ENCODE data around the gene XPNPEP3. TPM values are rescaled to one million over a fixed set of nuclear protein-coding genes. Genes with fewer than 3 reads are reported as not detected.

The XPNPEP3 gene
- total and polyA plus RNA-seq, 4 donors, result 5.1 to 24.1 (median 10.4) TPM

GRCh38 chr22:40853333-40853732, 3.6 kb upstream of the XPNPEP3 start:
- Histone ChIP-seq H3K4me3 (no peak overlapping the region), H3K9me3 (ENCODE audit: control insufficient read depth in 4 of 4, insufficient read depth in 3 of 4, low read length in 3 of 4) (no peaks in the 10 kb centered on the region), H3K27ac (ENCODE audit: low read depth in 1 of 2, low read length in 1 of 2) (no peak overlapping the region), H3K9ac (ENCODE audit: insufficient read depth in 1 of 2, low read length in 2 of 2) (peak overlapping the region in 1 of 2 donors; percentile 34), H3K4me1 (ENCODE audit: control insufficient read depth in 5 of 5, insufficient read depth in 5 of 5, low read length in 5 of 5) (peaks cover 7 to 42% (median 11%) of the 10 kb centered on the region in 5 donors), H3K36me3 (ENCODE audit: control insufficient read depth in 4 of 4, insufficient read depth in 4 of 4, low read length in 4 of 4) (peaks cover 0 to 12% (median 3%) of the 10 kb centered on the region in 4 donors), H3K27me3 (ENCODE audit: control insufficient read depth in 3 of 3, insufficient read depth in 3 of 3, low read length in 2 of 3) (no peaks in the 10 kb centered on the region)
- TF ChIP-seq CTCF (IDR thresholded peaks at IDR 0.05; ENCODE audit: control extremely low read depth, extremely low read depth), result no peak
- ATAC-seq (ENCODE audit: insufficient read depth, low FRiP score) (no peak), DNase-seq (no peak)
- 67 to 79% methylated on average over 1 of the region's 1 CpG for WGBS, 2 donors

GRCh38 chr22:40853961-40854360, 3.0 kb upstream of the XPNPEP3 start:
- Histone ChIP-seq H3K4me3 (no peak overlapping the region), H3K36me3 (ENCODE audit: control insufficient read depth in 4 of 4, insufficient read depth in 4 of 4, low read length in 4 of 4) (peaks cover 0 to 9% (median 2%) of the 10 kb centered on the region in 4 donors), H3K9me3 (ENCODE audit: control insufficient read depth in 4 of 4, insufficient read depth in 3 of 4, low read length in 3 of 4) (no peaks in the 10 kb centered on the region), H3K27ac (ENCODE audit: low read depth in 1 of 2, low read length in 1 of 2) (no peak overlapping the region), H3K27me3 (ENCODE audit: control insufficient read depth in 3 of 3, insufficient read depth in 3 of 3, low read length in 2 of 3) (no peaks in the 10 kb centered on the region), H3K4me1 (ENCODE audit: control insufficient read depth in 5 of 5, insufficient read depth in 5 of 5, low read length in 5 of 5) (peaks cover 7 to 42% (median 13%) of the 10 kb centered on the region in 5 donors), H3K9ac (ENCODE audit: insufficient read depth in 1 of 2, low read length in 2 of 2) (peak overlapping the region; percentile 34 to 94)
- no peak for TF ChIP-seq CTCF (IDR thresholded peaks at IDR 0.05; ENCODE audit: control extremely low read depth, extremely low read depth)
- no peak for ATAC-seq (ENCODE audit: insufficient read depth, low FRiP score)
- WGBS, 2 donors, result 46 to 71% methylated on average over 3 of the region's 3 CpGs
- no peak for DNase-seq

DNA sequence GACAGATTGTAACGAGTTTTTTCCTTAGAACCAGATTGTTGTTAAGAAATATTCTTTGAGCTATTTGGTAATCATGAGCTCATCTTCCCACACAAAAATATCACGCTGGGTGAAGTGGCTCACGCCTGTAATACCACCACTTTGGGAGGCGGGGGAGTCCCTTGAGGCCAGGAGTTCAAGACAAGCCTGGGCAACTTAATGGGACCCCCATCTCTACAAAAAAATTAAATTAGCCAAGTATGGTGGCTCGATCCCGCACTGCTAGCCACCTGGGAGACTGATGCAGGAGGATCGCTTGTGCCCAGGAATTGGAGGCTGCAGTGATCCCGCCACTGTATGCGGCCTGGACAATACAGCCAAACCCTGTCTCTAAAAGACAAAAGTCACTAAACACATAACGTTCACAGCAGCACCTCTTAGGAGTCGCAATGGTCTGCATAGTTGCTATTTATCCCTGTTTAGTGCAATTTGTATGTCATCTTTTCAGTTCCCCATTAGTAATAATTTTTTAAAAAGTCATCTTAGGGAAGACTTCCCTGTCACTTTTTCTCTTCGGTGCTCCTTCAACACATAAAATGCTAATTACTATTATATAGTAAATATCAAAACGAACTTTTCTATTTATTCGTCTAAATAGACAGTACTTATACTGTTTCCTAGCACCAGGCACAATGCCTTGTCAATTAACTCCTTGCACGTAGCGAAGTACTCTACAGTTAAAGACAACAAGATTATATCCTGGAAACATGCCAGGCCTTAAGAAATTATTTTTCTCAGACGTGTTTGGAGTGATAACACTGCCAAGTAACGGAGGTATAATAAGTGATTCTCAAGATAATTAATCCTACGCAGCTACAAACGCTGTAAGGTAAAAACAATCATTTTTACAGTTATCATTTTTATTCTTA, 1.6 kb upstream of the XPNPEP3 start:
- 32 to 36% methylated on average over 20 of the region's 20 CpGs for WGBS, 2 donors

More for the DNA sequence above, 1.6 kb upstream of the XPNPEP3 start:
- DNase-seq (peak in 2 of 3 donors; percentile 55 to 63), ATAC-seq (ENCODE audit: insufficient read depth, low FRiP score) (no peak)
- no peaks in the 10 kb centered on the region for H3K9me3 ChIP-seq (ENCODE audit: control insufficient read depth in 4 of 4, insufficient read depth in 3 of 4, low read length in 3 of 4)
- no peak for TF ChIP-seq CTCF (IDR thresholded peaks at IDR 0.05; ENCODE audit: control extremely low read depth, extremely low read depth)
- H3K4me3 ChIP-seq, result no peak overlapping the region
- peaks cover 7 to 42% (median 14%) of the 10 kb centered on the region in 5 donors for H3K4me1 ChIP-seq (ENCODE audit: control insufficient read depth in 5 of 5, insufficient read depth in 5 of 5, low read length in 5 of 5)
- H3K36me3 ChIP-seq (ENCODE audit: control insufficient read depth in 4 of 4, insufficient read depth in 4 of 4, low read length in 4 of 4), result peaks cover 0 to 5% (median 2%) of the 10 kb centered on the region in 4 donors
- peak overlapping the region; percentile 87 to 94 for H3K9ac ChIP-seq (ENCODE audit: insufficient read depth in 1 of 2, low read length in 2 of 2)
- H3K27me3 ChIP-seq (ENCODE audit: control insufficient read depth in 3 of 3, insufficient read depth in 3 of 3, low read length in 2 of 3), result no peaks in the 10 kb centered on the region
- peak overlapping the region in 1 of 2 donors; percentile 52 for H3K27ac ChIP-seq (ENCODE audit: low read depth in 1 of 2, low read length in 1 of 2)

All from lung (tissue), 12 donors.